HG03521 (cell line): ENCODE results near the gene GABRD.

Experiments used
- ATAC-seq: cut with Tn5 transposase; IDR thresholded peaks from one replicate; pipeline ENCODE4 v1.9.1; 2021; ENCODE audit warnings: mild to moderate bottlenecking, moderate library complexity; ENCODE audit not compliant: unreplicated experiment

Gene GABRD

DNA sequence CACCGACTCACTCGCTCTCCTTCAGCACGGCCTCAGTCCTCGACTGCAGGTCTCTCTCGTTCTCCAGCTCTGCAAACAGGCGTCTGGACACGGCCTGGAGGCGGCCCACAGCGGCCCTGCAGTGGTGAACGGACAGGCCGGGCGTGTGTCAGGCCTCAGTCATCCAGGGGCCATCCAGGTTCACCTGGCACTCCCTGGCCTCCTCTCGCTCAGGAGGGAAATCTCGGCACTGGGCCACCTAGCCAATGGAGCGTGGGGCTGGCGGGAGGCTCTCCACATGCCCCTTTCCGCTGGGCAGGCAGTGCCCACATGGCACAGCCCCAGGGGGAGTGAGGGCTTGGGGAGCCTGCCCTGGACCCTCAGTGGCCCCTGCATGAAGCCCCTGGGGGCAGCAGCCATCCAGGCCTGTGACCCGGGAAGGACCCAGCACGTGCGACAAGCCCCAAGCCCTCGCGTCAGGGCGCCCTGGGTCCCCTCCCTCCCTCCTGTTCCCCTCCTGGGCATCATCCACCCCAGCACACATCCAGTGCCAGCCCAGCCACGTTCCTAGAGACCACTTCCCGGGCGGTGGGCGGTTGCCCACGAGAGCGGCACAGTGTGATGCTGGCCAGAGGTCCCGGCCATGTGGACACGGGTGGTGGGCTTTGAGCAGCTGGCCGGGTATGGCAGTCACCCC, 33.6 kb upstream of the GABRD start:
- no peak for ATAC-seq

DNA sequence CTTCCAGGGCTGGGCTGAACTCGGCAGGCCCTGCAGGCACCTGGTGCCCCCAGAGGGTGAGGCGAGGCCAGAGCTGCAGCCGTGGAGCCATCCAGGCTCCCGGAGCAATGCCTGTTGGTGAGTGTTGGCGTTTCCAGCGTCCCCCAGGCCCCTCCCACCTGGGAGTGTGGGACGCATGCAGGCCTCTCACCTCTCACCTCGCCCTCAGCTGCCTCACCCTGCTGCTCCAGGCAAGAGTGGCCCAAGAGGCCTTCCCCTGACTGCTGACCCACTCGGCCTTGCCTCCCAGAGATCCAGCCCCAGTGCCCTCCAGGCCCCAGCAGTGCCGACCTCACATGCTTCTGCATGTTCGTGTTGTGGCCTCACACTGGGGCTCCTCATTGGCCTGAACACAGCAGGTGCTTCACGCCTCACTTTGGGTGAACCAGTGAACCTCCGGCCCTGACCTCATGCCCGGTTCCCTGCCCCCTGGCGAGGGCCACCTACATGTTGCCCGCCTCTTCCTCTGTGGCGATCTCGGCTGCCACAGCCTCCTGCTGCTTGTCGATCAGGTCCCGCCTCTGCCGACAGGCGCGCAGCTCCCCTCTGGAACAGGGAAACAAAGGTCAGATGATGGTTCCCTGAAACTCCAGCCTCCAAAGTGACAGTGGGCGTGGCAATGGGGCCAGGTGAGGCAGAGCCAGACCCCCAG, 32.5 kb upstream of the GABRD start:
- ATAC-seq: no peak

DNA sequence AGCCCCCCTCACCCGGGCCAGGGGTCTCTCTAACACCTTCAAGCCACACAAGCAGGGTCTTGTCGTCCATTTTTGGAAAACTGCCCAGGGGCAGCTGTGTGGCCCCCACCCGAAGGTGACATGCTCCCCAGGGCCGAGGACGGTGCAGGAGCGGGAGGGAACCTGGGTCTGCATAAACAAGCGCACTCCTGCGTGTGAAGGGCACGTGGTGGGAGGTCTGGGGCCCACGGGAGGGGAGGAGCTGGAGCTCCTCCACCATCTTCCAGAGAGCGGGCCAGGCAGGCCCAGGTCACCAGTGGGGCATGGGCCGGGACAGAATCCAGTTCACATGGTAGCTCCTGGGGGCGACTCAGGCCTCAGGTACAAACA, 32.0 kb upstream of the GABRD start:
- ATAC-seq: no peak

DNA sequence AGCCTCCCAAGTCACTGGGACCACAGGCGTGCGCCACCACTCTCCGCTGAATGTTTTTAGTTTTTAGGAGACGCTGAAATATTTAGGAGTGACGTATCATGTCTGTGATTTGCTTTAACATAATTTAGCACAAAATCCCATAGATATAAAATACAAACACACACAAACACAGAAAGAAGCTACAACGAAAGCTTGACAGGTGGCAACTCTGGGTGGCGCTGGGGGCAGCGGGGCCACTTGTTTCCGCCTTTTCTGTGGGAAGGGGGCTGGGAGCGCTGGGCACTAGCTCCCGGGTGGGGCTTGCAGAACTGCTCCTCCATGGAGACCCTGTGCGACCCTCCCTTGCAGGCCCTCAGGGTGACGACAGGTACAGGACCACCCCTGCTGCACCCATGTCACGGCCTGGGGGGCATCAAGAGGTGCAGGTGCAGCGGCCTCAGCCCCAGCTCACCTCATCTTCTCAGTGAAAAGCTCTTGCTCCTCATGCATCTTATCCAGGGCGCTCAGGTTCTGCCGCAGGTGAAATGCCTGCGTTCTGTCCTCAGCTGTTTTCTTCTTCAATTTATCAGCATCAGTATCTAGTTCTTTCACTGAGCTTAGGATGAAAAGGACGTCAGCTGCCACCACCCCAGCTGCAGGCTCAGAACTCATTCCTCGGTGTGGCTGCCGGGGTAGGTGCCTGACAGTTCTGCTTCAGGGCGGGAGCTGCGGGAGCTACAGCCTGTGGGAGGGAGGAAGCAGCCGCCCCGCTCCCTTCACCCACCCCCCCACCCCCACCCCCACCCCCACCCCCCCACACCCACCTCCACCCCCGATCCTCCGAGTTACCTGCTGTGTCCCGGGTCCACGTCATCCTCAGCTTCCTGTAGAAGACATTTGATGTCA, 30.8 kb upstream of the GABRD start:
- no peak for ATAC-seq

DNA sequence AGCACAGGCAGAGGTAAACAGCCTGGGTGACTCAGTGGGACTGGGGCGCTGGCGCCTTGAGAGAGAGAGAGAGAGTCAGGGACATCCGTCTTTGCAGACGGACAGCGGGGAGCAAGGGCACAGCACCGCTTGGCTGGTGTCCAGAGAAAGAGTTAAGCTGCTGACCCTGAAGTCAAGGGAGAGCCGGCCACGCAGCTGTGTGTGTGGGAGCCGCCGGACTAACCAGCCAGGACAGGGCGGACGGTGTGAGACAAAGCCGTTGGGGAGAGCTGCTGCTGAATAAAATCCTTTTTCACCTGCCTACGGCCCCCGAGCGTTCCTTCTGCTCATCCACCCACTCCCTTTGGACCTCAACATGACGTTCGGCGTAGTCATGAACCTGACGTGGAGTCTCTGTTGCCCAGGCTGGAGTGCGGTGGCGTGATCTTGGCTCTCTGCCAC, 30.0 kb upstream of the GABRD start:
- no peak for ATAC-seq

DNA sequence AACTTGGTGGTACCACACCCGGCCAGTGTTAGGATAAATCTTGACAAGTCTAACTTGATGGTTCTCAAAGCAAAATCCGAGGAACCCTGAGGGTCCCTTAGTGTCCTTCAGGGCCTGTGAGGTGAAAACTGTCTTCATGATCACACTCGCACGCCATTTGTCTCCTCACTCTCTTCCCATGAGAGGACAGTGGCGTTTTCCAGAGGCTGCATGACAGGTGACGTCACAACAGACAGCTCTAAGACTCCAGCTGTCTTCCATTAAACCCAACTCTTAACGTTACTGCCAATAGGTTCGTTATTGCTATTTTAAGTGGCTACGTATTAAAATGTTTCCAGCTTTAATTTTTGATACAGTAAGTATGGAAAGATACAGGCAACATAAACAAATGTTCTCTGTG, 29.4 kb upstream of the GABRD start:
- ATAC-seq: no peak

DNA sequence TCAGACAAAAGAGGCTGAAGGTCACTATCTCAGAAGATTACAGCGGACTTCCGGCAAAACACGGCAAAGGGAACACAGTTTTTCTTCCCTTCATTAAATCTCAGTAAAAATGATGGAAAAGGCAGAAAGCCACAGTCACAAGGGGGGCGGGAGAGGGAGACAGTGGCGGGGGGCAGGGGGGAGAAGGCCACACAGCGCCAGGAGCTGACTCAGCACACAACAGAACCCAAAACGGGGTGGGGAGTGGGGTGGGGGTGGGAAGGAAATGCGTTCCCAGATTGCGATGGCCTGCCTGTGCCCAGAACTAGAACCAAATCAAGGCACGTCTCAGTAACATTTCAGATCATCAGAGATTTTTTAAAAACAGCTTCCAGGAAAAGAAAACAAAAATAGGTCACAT, 28.9 kb upstream of the GABRD start:
- ATAC-seq: no peak

DNA sequence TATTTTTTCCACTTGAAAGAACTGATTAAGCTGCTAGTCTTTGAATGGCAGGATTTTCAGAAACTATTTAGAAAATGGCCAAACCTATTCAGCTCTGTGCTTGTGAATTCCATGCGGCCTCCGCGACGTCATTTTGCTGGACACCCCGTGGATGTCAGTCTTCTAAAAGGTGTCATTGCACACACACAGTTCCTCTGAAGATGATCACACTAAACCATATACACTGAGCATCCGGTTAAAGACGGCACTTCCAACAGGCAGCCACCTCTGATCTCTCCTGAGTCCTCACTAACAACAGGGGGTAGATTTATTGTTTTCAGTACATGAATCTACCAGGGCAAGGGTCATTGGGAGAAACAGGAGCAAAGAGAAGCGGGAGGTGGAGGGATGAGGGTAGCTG, 24.6 kb upstream of the GABRD start:
- no peak for ATAC-seq

DNA sequence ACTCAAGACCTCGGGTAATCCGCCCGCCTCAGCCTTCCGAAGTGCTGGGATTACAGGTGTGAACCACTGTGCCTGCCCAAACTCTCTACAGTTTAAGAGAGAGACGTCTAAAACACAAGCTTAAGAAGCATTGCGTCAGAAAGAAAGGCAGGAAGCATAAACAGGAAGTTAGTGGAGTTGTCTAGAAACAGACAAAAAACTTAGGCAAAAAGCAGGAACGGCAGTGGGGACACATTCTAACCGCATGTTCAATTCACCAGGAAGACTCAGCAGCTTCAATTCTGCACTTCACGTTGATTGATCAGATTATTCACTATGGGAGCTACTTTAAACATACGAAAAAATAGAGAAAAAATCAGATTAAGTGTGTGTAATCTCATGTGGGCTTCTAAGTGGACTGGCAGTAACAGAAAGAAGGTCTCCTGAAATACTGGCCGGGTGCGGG, 22.9 kb upstream of the GABRD start:
- ATAC-seq: no peak

DNA sequence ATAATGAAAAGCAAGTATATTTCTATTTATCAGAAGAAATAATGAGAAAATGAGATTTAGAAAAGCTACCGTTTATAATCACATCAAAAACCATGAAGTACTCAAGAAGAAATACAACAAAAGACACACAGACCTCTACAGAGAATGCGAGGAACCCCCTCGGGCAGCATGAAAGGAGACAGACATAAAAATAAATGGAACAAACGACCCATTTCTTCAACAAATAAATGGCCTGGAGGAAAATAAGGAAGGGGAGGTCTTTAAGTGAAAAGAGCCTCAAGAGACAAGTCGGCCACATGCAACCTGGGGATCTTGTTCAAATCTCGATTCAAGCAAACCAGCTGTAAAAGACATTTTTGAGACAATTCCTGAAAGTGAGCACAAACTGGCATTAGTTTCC, 21.6 kb upstream of the GABRD start:
- no peak for ATAC-seq

DNA sequence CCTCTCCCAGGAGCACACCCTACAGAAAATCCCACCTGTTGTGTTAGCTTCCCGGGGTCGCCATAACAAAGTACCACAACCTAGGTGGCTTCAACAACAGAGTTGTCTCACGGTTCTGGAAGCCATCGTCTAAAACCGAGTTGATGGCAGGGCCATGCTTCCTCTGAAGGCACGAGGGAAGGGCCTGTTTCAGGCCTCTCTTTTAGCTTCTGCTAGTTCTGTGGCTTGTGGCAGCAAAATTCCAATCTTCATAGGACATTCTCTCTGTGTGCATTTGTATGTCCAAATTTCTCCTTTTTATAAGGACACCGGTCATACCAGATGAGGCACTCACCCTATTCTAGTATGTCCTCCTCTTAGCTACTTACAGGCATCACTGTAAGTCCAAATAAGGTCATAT, 18.7 kb upstream of the GABRD start:
- ATAC-seq: no peak

DNA sequence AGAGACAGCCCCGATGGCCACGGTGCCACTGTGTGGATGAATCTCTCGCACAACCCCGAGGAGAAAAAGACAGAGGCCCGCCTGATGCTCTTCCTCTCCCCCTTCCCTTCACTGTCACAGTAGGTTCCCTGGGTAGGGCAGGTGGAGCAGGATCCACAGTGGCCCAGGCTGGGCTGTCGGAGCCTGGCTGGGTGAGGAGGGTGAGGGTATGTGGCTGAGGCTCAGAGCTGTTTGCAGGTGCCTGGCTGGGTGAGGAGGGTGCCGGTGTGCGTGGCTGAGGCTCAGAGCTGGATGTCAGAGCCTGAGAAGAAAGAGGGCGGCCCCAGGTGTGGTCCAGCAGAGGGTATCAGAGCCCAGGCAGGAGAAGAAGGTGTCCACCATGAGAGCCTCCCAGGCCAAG, 18.3 kb upstream of the GABRD start:
- no peak for ATAC-seq

DNA sequence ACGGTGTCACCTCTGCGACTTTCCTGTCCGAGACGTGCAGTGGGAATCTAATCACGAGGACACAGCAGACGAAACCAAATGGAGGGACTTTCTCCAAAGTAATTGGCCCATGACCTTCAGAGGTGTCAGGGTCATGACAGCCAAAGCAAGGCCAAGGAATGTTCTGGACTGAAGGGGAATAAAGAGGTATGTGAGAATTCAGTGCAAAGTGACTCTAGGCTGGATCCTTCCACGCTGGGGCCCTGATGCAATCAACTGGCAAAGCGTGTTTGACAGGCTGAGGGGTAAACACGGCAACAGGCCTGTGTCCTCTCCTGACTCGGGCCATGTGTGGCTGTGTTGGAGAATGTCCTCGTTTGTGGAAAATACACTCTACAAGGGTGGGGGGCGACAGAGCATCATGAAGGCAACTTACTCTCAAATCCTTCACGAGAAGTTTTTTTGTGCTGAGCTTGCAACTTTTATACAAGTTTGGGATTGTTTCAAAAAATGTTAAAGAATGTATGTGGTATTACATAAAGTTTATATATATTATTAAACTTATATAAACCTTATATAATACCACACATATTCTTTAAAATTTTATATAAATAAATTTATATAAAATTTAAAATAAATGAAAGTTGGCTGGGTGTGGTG, 17.3 kb upstream of the GABRD start:
- no peak for ATAC-seq

DNA sequence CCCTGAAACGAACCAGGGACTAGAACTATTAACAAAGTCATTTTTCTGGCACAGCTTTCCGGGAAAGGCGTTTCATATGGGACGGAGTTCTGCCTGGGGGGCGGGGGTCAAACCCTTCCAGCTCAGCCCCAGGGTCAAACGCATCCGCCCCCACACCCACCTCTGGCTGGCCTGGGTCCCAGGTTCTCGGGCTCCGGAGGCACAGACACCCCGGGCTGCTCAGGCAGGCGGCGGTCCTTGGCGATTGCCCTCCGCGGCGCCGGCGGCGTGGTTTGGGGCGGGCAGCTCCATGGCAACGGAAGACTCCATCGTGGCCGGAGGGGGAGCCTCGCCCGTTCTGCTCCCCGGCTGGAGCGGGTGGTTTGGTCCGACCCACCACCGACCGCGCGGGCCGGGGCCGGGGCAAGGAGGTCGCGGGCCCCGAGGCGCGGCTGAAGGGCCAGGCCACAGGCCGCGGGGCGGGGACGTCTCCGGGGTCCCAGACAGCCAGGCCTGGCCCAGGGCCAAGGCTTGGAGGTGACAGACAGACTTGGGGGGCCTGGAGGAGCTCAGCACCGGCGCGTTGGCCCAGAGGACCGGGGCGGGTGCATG, 15.5 kb upstream of the GABRD start, which contains the start of gene CFAP74:
Gene CFAP74 (minus strand): TSS at position 246 of the 591 bp plus-strand sequence. CDS start 12,830 bp downstream, outside the sequence.
- no peak for ATAC-seq

DNA sequence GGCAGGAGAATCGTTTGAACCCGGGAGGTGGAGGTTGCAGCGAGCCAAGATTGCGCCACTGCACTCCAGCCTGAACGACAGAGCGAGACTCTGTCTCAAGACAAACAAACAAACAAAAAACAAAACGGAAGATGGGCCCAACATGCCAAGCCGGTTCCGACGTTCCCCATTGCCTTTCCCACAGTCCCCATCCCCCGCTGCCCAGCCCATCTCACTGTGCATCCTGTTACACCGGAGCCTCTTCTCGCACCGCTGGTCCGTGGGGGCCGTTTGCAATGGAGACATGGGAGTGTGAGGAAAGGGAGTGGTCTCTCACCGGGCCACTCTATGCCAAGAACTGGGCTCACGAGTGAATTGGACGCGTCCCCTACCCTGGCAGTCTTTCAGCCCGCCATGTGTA, 14.3 kb upstream of the GABRD start:
- no peak for ATAC-seq

DNA sequence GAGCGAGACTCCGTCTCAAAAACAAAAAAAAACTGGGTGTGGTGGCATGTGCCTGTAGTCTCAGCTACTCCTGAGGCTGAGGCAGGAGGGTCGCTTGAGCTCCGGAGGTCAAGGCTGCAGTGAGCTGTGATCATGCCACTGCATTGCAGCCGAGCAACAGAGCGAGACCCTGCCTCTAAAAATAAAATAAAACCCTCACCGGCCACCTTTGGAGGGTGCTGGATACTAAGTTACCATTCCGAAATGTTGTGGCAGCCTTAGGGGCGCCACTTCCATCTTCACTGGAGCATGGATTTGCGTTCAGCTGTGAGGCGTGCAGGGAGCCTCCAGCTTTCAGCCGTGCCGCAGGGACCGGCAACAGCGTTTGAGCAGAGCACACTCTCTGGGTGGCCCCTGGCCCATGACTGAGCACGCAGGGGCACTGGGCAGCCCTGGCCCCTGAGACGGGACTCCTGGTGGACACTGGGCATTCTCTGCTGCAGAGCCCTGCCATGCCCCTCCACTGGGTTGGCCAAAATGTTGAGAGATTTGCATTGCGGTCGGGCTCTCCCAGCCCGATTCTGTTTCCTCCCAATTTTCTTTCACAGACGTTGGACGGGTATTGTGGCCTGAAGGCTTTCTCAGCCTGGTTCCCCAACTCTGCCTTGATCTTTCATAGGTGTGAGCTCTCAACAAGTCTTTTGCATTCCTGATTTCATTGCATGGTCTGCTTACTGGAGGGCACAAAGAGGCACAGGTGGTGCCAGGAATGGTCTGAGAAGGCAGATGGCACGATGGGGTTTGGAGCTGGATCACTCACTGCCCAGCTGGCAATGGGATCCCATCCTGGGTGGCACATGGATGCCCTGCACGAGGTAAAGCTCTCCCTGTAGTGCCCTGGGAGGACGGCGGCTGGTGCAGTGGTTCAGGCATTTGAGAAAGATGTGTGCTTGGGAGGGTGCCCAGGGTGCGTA, 9.8 kb upstream of the GABRD start:
- ATAC-seq: no peak

DNA sequence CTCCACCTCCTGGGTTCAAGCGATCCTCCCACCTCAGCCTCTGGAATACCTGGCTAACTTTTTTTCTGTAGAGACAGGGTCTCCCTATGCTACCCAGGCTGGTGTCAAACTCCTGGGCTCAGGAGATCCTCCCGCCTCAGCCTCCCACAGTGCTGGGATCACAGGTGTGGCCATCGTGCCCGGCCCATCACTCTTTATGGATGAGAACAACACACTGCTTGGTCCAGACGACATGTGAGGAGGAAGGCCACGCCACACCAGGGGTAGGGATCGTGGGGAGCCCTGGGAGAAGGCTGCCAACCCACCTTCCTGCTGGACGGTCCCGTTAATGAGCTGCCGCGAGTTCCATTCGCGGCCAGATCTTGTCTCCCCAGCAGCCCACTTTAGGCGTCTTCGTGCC, 5.0 kb upstream of the GABRD start:
- no peak for ATAC-seq

DNA sequence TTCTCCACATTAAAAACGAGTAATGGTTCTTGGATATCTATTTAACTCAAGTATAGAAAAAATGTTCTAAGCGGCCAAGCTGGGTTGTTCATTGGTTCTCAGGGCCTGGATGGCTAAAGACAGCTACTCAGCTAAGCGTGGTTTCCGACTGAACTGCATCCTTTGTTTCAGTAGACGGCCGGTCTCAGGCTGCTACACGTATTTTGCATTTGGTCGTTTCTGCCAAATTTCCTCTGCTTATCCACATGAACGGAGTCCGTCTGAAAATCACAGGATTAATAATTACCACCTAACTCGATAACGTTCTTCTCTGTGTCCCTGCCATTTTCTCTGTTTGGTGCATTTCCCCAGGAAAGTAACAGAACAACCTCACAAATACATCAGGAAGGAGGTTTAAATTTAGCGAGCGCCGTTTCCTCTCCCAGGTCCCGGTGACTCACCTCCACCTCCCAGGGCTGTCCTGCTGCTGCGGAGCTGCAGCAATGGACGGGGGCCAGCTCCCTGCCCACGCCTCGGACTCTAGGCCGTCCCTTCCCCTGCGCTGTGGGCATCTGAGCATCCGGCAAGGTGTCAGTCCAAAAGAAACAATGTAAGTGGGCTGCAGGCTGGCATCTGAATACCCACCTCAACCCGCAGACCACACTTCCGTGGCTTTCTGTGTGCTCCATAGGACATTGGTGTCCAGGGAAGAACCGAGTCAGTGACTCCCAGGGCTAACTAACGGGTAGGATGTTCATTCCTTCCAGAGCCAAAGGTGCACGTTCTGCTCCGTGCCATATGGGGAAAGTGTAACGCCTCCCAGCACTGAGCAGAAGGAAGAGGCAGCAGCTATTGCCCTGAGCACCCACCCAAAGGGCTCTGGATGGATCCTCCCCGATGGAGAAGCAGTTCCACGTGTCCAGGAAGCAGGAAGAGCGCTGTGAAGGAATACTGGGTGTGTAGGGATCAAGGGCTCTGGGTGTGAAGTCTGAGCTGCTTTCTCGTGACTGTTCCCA, 4.1 kb upstream of the GABRD start:
- no peak for ATAC-seq
